ENCODE results near the gene EFNA1. TPM values are rescaled to one million over a fixed set of nuclear protein-coding genes. Genes with fewer than 3 reads are reported as not detected.
A peak's percentile ranks its signal among the peaks of the same experiment; 100 is the strongest.

Gene EFNA1
- total and polyA plus RNA-seq, 2 donors from 2014 or later: 61.1 to 133 TPM

DNA sequence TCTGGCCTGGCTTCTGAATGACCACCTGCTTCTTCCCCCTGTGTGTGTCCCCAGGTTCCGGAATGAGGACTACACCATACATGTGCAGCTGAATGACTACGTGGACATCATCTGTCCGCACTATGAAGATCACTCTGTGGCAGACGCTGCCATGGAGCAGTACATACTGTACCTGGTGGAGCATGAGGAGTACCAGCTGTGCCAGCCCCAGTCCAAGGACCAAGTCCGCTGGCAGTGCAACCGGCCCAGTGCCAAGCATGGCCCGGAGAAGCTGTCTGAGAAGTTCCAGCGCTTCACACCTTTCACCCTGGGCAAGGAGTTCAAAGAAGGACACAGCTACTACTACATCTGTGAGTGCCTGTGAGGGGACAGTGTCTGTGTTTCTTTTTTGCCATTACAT lies 3.6 kb downstream of the EFNA1 start:
- Histone ChIP-seq H3K9me3 (ENCODE audit: control insufficient read depth in 2 of 3, insufficient read depth in 1 of 3, low read length in 3 of 3) (no peaks in the 10 kb centered on the region), H3K27ac (ENCODE audit: low read depth in 2 of 2, low read length in 2 of 2) (peak overlapping the region; percentile 45 to 90), H3K4me3 (ENCODE audit: low read length in 3 of 3) (peak overlapping the region in 2 of 3 donors; percentile 96 to 99), H3K36me3 (ENCODE audit: control insufficient read depth in 2 of 3, insufficient read depth in 3 of 3, low read length in 3 of 3) (peaks cover 3 to 31% (median 23%) of the 10 kb centered on the region in 3 donors), H3K27me3 (ENCODE audit: control insufficient read depth, insufficient read depth, low read length) (no peaks in the 10 kb centered on the region), H3K4me1 (ENCODE audit: control insufficient read depth in 2 of 3, insufficient read depth in 2 of 3, low read depth in 1 of 3, low read length in 3 of 3) (peaks cover 0 to 39% (median 22%) of the 10 kb centered on the region in 3 donors), H3K9ac (ENCODE audit: low read length in 3 of 3) (peak overlapping the region in 2 of 3 donors; percentile 12 to 83)
- TF ChIP-seq, protein P1, sequence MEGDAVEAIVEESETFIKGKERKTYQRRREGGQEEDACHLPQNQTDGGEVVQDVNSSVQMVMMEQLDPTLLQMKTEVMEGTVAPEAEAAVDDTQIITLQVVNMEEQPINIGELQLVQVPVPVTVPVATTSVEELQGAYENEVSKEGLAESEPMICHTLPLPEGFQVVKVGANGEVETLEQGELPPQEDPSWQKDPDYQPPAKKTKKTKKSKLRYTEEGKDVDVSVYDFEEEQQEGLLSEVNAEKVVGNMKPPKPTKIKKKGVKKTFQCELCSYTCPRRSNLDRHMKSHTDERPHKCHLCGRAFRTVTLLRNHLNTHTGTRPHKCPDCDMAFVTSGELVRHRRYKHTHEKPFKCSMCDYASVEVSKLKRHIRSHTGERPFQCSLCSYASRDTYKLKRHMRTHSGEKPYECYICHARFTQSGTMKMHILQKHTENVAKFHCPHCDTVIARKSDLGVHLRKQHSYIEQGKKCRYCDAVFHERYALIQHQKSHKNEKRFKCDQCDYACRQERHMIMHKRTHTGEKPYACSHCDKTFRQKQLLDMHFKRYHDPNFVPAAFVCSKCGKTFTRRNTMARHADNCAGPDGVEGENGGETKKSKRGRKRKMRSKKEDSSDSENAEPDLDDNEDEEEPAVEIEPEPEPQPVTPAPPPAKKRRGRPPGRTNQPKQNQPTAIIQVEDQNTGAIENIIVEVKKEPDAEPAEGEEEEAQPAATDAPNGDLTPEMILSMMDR (IDR thresholded peaks at IDR 0.05; ENCODE audit: borderline replicate concordance, extremely low read depth, insufficient read depth): no peak
- intact Hi-C loops (cut with DNase I): no loop called here
- DNase-seq (no peak), FAIRE-seq (no peak)

- FAIRE-seq (no peak), DNase-seq (peak in 1 of 5 donors; percentile 21)
- TF ChIP-seq, protein P1 (IDR thresholded peaks at IDR 0.05; ENCODE audit: borderline replicate concordance, extremely low read depth, insufficient read depth): no peak
- Histone ChIP-seq H3K36me3 (ENCODE audit: control insufficient read depth in 2 of 3, insufficient read depth in 3 of 3, low read length in 3 of 3) (peaks cover 3 to 31% (median 23%) of the 10 kb centered on the region in 3 donors), H3K4me1 (ENCODE audit: control insufficient read depth in 2 of 3, insufficient read depth in 2 of 3, low read depth in 1 of 3, low read length in 3 of 3) (peaks cover 0 to 37% (median 22%) of the 10 kb centered on the region in 3 donors), H3K9me3 (ENCODE audit: control insufficient read depth in 2 of 3, insufficient read depth in 1 of 3, low read length in 3 of 3) (no peaks in the 10 kb centered on the region), H3K9ac (ENCODE audit: low read length in 3 of 3) (peak overlapping the region in 1 of 3 donors; percentile 20), H3K4me3 (ENCODE audit: low read length in 3 of 3) (peak overlapping the region in 2 of 3 donors; percentile 96 to 99), H3K27ac (ENCODE audit: low read depth in 2 of 2, low read length in 2 of 2) (peak overlapping the region in 1 of 2 donors; percentile 90), H3K27me3 (ENCODE audit: control insufficient read depth, insufficient read depth, low read length) (no peaks in the 10 kb centered on the region)
- intact Hi-C loops (cut with DNase I): no loop called here
These were observed 4.2 kb downstream of the EFNA1 start for GRCh38 chr1:155131856-155132255.

GRCh38 chr1:155133799-155134281 lies 6.2 kb downstream of the EFNA1 start:
- intact Hi-C loops (cut with DNase I): no loop called here
- Histone ChIP-seq H3K27ac (ENCODE audit: low read depth in 2 of 2, low read length in 2 of 2) (peak overlapping the region; percentile 99 to 100), H3K9ac (ENCODE audit: low read length in 3 of 3) (peak overlapping the region in 1 of 3 donors; percentile 97), H3K27me3 (ENCODE audit: control insufficient read depth, insufficient read depth, low read length) (no peaks in the 10 kb centered on the region), H3K36me3 (ENCODE audit: control insufficient read depth in 2 of 3, insufficient read depth in 3 of 3, low read length in 3 of 3) (peaks cover 3 to 31% (median 23%) of the 10 kb centered on the region in 3 donors), H3K4me3 (ENCODE audit: low read length in 3 of 3) (peak overlapping the region in 1 of 3 donors; percentile 89), H3K4me1 (ENCODE audit: control insufficient read depth in 2 of 3, insufficient read depth in 2 of 3, low read depth in 1 of 3, low read length in 3 of 3) (peaks cover 0 to 37% (median 25%) of the 10 kb centered on the region in 3 donors), H3K9me3 (ENCODE audit: control insufficient read depth in 2 of 3, insufficient read depth in 1 of 3, low read length in 3 of 3) (no peaks in the 10 kb centered on the region)
- TF ChIP-seq, protein P1 (IDR thresholded peaks at IDR 0.05; ENCODE audit: borderline replicate concordance, extremely low read depth, insufficient read depth): no peak
- DNase-seq: peak in 1 of 5 donors; percentile 50
- FAIRE-seq: no peak
